Measurements from ENCODE around the gene IGFN1.

DNA sequence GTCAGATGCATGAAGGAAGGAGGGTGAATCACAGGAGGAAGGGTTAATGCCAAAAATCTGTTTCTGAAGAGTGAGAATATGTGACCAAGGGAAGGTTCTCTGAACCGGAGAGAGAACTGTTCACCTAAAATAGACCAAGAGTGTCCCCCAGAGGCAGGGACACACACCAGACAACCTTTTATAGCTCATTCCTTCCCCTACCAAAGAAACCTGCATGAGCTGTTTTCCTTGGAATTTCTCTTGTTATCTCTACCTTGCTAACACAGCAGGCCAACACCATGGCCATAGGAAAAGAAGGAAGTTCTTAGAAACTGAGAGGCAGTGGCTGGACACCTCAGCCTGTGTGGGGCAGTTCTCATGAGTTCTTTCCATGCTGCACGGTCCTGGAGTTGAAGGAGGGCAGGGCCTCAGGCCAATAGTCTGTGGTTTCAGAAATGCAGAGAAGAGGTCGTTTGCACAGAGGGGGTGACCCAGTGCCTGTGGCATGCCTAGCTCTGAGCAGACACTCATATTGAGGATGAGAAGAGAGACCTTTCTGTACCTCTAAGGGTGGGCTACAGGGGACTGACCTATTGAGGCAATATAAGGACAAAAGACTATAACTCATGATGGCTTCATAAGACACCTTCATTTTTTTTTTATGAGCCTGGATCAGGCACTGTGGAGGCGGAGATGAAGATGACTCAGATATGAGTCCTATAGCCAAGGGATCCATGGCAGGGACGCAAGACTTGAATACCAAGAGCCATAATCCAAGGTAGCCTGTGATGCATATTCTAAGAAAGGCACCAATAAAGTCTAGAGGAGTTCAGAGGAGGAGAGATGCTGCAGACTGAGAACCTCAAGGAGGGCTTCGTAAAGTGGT lies 39.4 kb downstream of the IGFN1 start:
- TF ChIP-seq MXI1 (IDR thresholded peaks at IDR 0.05; ENCODE audit: borderline replicate concordance, low read depth, low read length) = no peak
- TF ChIP-seq POLR2A (IDR thresholded peaks at IDR 0.05; ENCODE audit: low read depth, low read length) = no peak
- TF ChIP-seq, protein P1, sequence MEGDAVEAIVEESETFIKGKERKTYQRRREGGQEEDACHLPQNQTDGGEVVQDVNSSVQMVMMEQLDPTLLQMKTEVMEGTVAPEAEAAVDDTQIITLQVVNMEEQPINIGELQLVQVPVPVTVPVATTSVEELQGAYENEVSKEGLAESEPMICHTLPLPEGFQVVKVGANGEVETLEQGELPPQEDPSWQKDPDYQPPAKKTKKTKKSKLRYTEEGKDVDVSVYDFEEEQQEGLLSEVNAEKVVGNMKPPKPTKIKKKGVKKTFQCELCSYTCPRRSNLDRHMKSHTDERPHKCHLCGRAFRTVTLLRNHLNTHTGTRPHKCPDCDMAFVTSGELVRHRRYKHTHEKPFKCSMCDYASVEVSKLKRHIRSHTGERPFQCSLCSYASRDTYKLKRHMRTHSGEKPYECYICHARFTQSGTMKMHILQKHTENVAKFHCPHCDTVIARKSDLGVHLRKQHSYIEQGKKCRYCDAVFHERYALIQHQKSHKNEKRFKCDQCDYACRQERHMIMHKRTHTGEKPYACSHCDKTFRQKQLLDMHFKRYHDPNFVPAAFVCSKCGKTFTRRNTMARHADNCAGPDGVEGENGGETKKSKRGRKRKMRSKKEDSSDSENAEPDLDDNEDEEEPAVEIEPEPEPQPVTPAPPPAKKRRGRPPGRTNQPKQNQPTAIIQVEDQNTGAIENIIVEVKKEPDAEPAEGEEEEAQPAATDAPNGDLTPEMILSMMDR (conservative IDR thresholded peaks at IDR 0.05; ENCODE audit: low read depth, low read length) = peak; percentile 25; the same call in 1 of the 2 replicates
